Neural cell (in vitro differentiated cells): ENCODE measurements around the gene KRT83. TPM values are rescaled to one million over a fixed set of nuclear protein-coding genes. Genes with fewer than 3 reads are reported as not detected.

Experiments
- H2AFZ ChIP-seq: fragments of 200-600, 300-800 bp; sonication (generic), shearing (Covaris generic); 2 replicates; pipeline ENCODE4 v1.6.0; 2014; ENCODE audit warnings: low read depth, mild to moderate bottlenecking, antibody characterized with exemption, low read length, moderate library complexity
- H3F3A ChIP-seq: fragments of 200-600 bp; shearing (Covaris generic); 2 replicates; pipeline ENCODE4 v1.6.1; 2016; ENCODE audit warnings: mild to moderate bottlenecking, moderate library complexity, mixed read lengths, antibody characterized with exemption, low read length; ENCODE audit not compliant: insufficient read depth, poor library complexity, severe bottlenecking
- H3K27ac ChIP-seq: fragments of 200-600, 300-800 bp; sonication (generic), shearing (Covaris generic); 2 replicates; pipeline ENCODE4 v1.5.1; 2014; ENCODE audit warnings: mild to moderate bottlenecking, low read length, moderate library complexity
- H3K27me3 ChIP-seq: fragments of 300-800, 200-600 bp; sonication (generic), shearing (Covaris generic); 2 replicates; pipeline ENCODE4 v1.6.0; 2014; ENCODE audit warnings: mild to moderate bottlenecking, low read depth, low read length, moderate library complexity; ENCODE audit not compliant: insufficient read depth
- H3K36me3 ChIP-seq: fragments of 300-800, 200-600 bp; sonication (generic), shearing (Covaris generic); 2 replicates; pipeline ENCODE4 v1.5.1; 2014; ENCODE audit warnings: mild to moderate bottlenecking, antibody characterized with exemption, low read length, moderate library complexity; ENCODE audit not compliant: insufficient read depth
- H3K4me2 ChIP-seq: fragments of 300-800, 200-600 bp; sonication (generic), shearing (Covaris generic); 2 replicates; pipeline ENCODE4 v1.6.0; 2014; ENCODE audit warnings: mild to moderate bottlenecking, low read length
- H3K4me3 ChIP-seq: fragments of 300-800, 200-600 bp; sonication (generic), shearing (Covaris generic); 2 replicates; pipeline ENCODE4 v1.5.1; 2014; ENCODE audit warnings: mild to moderate bottlenecking, low read length, moderate library complexity
- H3K79me2 ChIP-seq: fragments of 200-600 bp; shearing (Covaris generic); replicated peaks from 2 replicates; pipeline ENCODE4 v1.6.0; 2014; ENCODE audit warnings: mild to moderate bottlenecking, low read length, moderate library complexity; ENCODE audit not compliant: insufficient read depth
- H3K9ac ChIP-seq: fragments of 300-800, 200-600 bp; sonication (generic), shearing (Covaris generic); 2 replicates; pipeline ENCODE4 v1.6.1; 2016; ENCODE audit warnings: mild to moderate bottlenecking, low read length, mixed read lengths
- H3K9me2 ChIP-seq: fragments of 200-600 bp; shearing (Covaris generic); 2 replicates; pipeline ENCODE4 v1.6.1; 2016; ENCODE audit warnings: mild to moderate bottlenecking, low read length, mixed read lengths; ENCODE audit not compliant: insufficient read depth
- H3K9me3 ChIP-seq: fragments of 200-600, 300-800 bp; sonication (generic), shearing (Covaris generic); 2 replicates; pipeline ENCODE4 v1.6.1; 2016; ENCODE audit warnings: mild to moderate bottlenecking, mixed run types, low read length, moderate library complexity, mixed read lengths
- H4K20me1 ChIP-seq: fragments of 200-600 bp; shearing (Covaris generic); 2 replicates; pipeline ENCODE4 v1.6.1; 2016; ENCODE audit warnings: mild to moderate bottlenecking, mixed run types; ENCODE audit not compliant: insufficient read depth
- EP300 ChIP-seq: fragments of 450-650 bp; conservative IDR thresholded peaks from 2 replicates; pipeline ENCODE4 v1.6.1; 2014; ENCODE audit warnings: antibody characterized with exemption, mild to moderate bottlenecking, moderate library complexity; ENCODE audit not compliant: poor library complexity, severe bottlenecking
- EZH2 ChIP-seq: fragments of 200-600, 300-800 bp; shearing (Covaris generic), sonication (generic); IDR thresholded peaks from 2 replicates; pipeline ENCODE4 v1.6.1; 2014; ENCODE audit warnings: antibody characterized with exemption, low read length, borderline replicate concordance, mild to moderate bottlenecking; ENCODE audit not compliant: insufficient read depth, poor library complexity, severe bottlenecking
- MXI1 ChIP-seq: fragments of 450-650 bp; conservative IDR thresholded peaks from 2 replicates; pipeline ENCODE4 v1.6.1; 2014; ENCODE audit warnings: antibody characterized with exemption, mild to moderate bottlenecking; ENCODE audit not compliant: poor library complexity, severe bottlenecking
- POLR2AphosphoS5 ChIP-seq: IDR thresholded peaks from 2 replicates; pipeline ENCODE4 v1.6.1; 2012
- RAD21 ChIP-seq: fragments of 450-650 bp; conservative IDR thresholded peaks from 2 replicates; pipeline ENCODE4 v1.6.1; 2014; ENCODE audit warnings: antibody characterized with exemption, mild to moderate bottlenecking, moderate library complexity
- SMC3 ChIP-seq: fragments of 450-650 bp; conservative IDR thresholded peaks from 2 replicates; pipeline ENCODE4 v1.6.1; 2014; ENCODE audit warnings: antibody characterized with exemption, mild to moderate bottlenecking, moderate library complexity; ENCODE audit not compliant: poor library complexity
- TAF1 ChIP-seq: IDR thresholded peaks from 2 replicates; pipeline ENCODE4 v1.6.1; 2012; ENCODE audit warnings: low read depth
- polyA plus RNA-seq: library from polyadenylated mRNA; depleted of rRNA; stranded (reverse); fragments of >200 nt; gene quantifications from 2 replicates; pipeline ENCODE4 v1.2.3, GENCODE V29; 2014
- TF ChIP-seq, protein P1 (sequence below): fragments of 450-650 bp; IDR thresholded peaks from 2 replicates; pipeline ENCODE4 v1.5.1; 2014; ENCODE audit warnings: antibody characterized with exemption, mild to moderate bottlenecking, moderate library complexity; ENCODE audit not compliant: poor library complexity, severe bottlenecking
- TF ChIP-seq, protein P2 (sequence below): IDR thresholded peaks from 2 replicates; pipeline ENCODE4 v1.6.1; 2012; ENCODE audit warnings: borderline replicate concordance

Gene KRT83
- polyA plus RNA-seq, 1 donor from 2014 or later = not detected

DNA sequence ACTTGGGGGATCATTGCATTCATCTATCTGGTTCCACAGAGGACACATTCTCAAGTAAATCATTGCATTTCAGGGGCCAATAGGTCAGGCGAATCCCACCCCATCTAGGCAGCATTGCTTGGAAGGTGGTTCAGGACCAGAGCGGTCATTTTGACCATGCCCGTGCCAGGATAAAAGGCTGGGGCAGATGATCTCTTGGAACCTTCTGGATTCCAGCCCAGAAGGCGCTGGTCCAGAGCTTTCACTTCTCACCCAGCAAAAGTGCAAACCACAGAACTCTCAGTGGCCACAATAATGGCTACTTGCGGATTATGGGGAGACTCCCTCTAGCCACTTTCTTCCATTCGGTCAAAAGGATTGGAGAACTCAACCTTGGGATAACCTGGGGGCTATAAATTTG lies 46.7 kb upstream of the KRT83 start:
- H3K9me2 ChIP-seq = no peaks in the 10 kb centered on the region
- H3K79me2 ChIP-seq = no peaks in the 10 kb centered on the region

DNA sequence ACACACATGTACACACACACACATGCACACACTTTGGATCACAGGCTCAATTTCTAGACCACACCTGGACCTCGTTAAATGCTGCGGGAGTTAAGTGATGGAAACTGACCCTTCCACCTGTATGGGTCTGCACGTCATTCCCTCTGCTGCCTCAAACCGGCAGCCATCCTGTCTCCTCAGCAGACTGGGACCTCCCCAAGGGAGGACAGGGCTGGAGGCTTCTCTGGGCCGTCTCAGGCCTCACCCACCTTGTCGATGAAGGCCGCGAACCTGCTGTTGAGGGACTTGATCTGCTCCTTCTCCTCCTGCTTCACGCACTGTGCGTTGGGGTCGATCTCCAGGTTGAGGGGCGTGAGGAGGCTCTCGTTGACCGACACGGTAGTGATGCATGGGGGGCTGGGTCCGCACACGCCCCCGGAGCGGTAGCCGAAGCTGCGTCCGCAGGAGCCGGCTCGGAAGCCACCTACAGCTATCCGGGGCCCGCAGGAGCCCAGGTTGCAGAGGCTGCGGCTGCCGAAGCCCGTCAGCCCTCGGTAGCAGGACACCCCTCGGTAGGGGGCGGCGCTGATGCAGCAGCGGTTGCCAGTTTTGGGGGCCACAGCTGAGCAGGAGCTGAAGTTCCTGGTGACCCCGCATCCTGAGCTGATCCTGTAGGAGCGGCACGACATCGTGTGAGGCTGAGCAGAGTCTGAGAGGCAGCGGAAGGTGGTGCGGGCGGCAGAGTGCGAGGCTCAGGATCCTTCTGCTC lies 45.7 kb upstream of the KRT83 start, which contains the start of gene KRT85:
Gene KRT85, minus strand, starts transcription at position 744 of the 748 bp plus-strand sequence. Its CDS starts 76 bp downstream, at position 668.
- no peak within 1 kb of the TSS for H3K4me2 ChIP-seq
- no peaks in the 10 kb centered on the region for H3K9me2 ChIP-seq
- no peaks in the 10 kb centered on the region for H3F3A ChIP-seq
- no peak within 1 kb of the TSS for H3K27ac ChIP-seq
- no peaks in the 10 kb centered on the region for H3K79me2 ChIP-seq
- no peak within 1 kb of the TSS for H3K4me3 ChIP-seq
- H3K27me3 ChIP-seq = no peaks in the 10 kb centered on the region
- H3K9me3 ChIP-seq = no peaks in the 10 kb centered on the region
- H3K9ac ChIP-seq = no peak within 1 kb of the TSS
- no peaks in the 10 kb centered on the region for H3K36me3 ChIP-seq
- H2AFZ ChIP-seq = no peak within 1 kb of the TSS
- TF ChIP-seq POLR2AphosphoS5 = no peak
- TF ChIP-seq EP300 = no peak
- TF ChIP-seq, protein P1, sequence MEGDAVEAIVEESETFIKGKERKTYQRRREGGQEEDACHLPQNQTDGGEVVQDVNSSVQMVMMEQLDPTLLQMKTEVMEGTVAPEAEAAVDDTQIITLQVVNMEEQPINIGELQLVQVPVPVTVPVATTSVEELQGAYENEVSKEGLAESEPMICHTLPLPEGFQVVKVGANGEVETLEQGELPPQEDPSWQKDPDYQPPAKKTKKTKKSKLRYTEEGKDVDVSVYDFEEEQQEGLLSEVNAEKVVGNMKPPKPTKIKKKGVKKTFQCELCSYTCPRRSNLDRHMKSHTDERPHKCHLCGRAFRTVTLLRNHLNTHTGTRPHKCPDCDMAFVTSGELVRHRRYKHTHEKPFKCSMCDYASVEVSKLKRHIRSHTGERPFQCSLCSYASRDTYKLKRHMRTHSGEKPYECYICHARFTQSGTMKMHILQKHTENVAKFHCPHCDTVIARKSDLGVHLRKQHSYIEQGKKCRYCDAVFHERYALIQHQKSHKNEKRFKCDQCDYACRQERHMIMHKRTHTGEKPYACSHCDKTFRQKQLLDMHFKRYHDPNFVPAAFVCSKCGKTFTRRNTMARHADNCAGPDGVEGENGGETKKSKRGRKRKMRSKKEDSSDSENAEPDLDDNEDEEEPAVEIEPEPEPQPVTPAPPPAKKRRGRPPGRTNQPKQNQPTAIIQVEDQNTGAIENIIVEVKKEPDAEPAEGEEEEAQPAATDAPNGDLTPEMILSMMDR = no peak
- TF ChIP-seq, protein P2, sequence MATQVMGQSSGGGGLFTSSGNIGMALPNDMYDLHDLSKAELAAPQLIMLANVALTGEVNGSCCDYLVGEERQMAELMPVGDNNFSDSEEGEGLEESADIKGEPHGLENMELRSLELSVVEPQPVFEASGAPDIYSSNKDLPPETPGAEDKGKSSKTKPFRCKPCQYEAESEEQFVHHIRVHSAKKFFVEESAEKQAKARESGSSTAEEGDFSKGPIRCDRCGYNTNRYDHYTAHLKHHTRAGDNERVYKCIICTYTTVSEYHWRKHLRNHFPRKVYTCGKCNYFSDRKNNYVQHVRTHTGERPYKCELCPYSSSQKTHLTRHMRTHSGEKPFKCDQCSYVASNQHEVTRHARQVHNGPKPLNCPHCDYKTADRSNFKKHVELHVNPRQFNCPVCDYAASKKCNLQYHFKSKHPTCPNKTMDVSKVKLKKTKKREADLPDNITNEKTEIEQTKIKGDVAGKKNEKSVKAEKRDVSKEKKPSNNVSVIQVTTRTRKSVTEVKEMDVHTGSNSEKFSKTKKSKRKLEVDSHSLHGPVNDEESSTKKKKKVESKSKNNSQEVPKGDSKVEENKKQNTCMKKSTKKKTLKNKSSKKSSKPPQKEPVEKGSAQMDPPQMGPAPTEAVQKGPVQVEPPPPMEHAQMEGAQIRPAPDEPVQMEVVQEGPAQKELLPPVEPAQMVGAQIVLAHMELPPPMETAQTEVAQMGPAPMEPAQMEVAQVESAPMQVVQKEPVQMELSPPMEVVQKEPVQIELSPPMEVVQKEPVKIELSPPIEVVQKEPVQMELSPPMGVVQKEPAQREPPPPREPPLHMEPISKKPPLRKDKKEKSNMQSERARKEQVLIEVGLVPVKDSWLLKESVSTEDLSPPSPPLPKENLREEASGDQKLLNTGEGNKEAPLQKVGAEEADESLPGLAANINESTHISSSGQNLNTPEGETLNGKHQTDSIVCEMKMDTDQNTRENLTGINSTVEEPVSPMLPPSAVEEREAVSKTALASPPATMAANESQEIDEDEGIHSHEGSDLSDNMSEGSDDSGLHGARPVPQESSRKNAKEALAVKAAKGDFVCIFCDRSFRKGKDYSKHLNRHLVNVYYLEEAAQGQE = no peak
- no peak for TF ChIP-seq RAD21
- TF ChIP-seq SMC3 = no peak
- no peaks in the 10 kb centered on the region for H4K20me1 ChIP-seq

More for the DNA sequence above, 46.7 kb upstream of the KRT83 start:
- H3K36me3 ChIP-seq = no peaks in the 10 kb centered on the region
- no peak overlapping the region for H2AFZ ChIP-seq
- no peak overlapping the region for H3K9ac ChIP-seq
- no peaks in the 10 kb centered on the region for H3F3A ChIP-seq
- no peak overlapping the region for H3K4me2 ChIP-seq
- TF ChIP-seq, protein P2 = no peak
- TF ChIP-seq SMC3 = no peak
- TF ChIP-seq EP300 = no peak
- TF ChIP-seq RAD21 = no peak
- TF ChIP-seq POLR2AphosphoS5 = no peak
- TF ChIP-seq, protein P1 = no peak
- TF ChIP-seq TAF1 = no peak
- no peak for TF ChIP-seq MXI1
- no peak for TF ChIP-seq EZH2
- no peaks in the 10 kb centered on the region for H3K27me3 ChIP-seq
- no peaks in the 10 kb centered on the region for H4K20me1 ChIP-seq
- no peaks in the 10 kb centered on the region for H3K9me3 ChIP-seq
- H3K4me3 ChIP-seq = no peak overlapping the region
- no peak overlapping the region for H3K27ac ChIP-seq
